Measurements from ENCODE around the gene HOXB9. TPM values are rescaled to one million over a fixed set of nuclear protein-coding genes. Genes with fewer than 3 reads are reported as not detected.

HOXB9 gene
- total and polyA plus RNA-seq, 9 of the 15 experiments (the other 6 are each of a cell fraction or from before 2014, with no cell fraction given): 3.1 to 196 (median 77.6) TPM

DNA sequence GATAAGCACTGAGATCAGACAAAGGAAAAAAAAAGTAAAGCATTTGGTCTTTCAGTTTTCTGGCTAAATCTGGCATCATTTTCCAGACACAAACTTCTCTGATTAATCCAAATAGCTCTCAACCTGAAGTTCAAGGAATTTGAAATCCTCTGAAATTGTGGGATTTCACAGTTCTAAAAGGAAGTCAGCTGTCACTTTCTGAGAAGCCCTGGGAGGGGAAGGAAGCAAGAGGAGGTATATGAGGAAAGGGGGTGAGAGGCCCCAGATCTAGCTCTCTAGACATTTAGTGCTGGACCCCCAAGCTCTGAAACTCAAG lies 17.5 kb upstream of the HOXB9 start:
- Histone ChIP-seq H3K27ac (ENCODE audit: extremely low read depth, low read depth, low read length) (no peak overlapping the region), H3K79me2 (ENCODE audit: control insufficient read depth, insufficient read depth, low read length) (peaks cover 41% of the 10 kb centered on the region), H3K36me3 (ENCODE audit: control insufficient read depth, insufficient read depth, low read length) (no peaks in the 10 kb centered on the region), H3K27me3 (ENCODE audit: control insufficient read depth in 2 of 2, insufficient read depth in 2 of 2, low read length in 2 of 2) (no peaks in the 10 kb centered on the region), H2AFZ (ENCODE audit: low read depth, low read length) (no peak overlapping the region), H3K4me3 (no peak overlapping the region), H3K9me1 (ENCODE audit: control insufficient read depth, insufficient read depth, low read length) (peaks cover 4% of the 10 kb centered on the region), H4K20me1 (replicated peaks; ENCODE audit: control insufficient read depth, insufficient read depth, low read length) (no peaks in the 10 kb centered on the region), H3K9me3 (replicated peaks; ENCODE audit: control insufficient read depth, insufficient read depth, low read depth, low read length) (no peaks in the 10 kb centered on the region), H3K9ac (ENCODE audit: insufficient read depth in 1 of 2, low read depth in 2 of 2, low read length in 2 of 2) (no peak overlapping the region), H3K4me1 (replicated peaks in 1 of 2; ENCODE audit: control insufficient read depth in 2 of 2, insufficient read depth in 2 of 2, low read length in 2 of 2) (peaks cover 26 to 44% of the 10 kb centered on the region in 2 experiments; a peak in 4 of 5 replicates), H3K4me2 (ENCODE audit: insufficient read depth, low read length) (no peak overlapping the region)
- CTCF ChIA-PET (ENCODE audit: low intra/inter-chr PET ratio): interaction anchor here (0.6 to 0.7 kb wide), 2 partner anchors 317 to 796 kb away, joined by 3 read pairs; no protein-coding TSS in a partner anchor
- intact Hi-C loops (cut with micrococcal nuclease): no loop called here
- in situ Hi-C loops (cut with MboI): no loop called here
- FAIRE-seq: peak; percentile 54
- no peak for ATAC-seq
- POLR2A ChIA-PET: interaction anchor here (1.2 to 5.1 kb wide), 4 partner anchors 11 to 28 kb away, joined by 3 to 14 read pairs (median 6); partner anchors contain the start of gene HOXB9
- no peak for DNase-seq (ENCODE audit: extremely low read depth in 1 of 4, low spot score in 3 of 4)
- no TSS peak for BruUV-seq (replicated peaks)
- TF ChIP-seq JUN (IDR thresholded peaks at IDR 0.05; ENCODE audit: borderline replicate concordance, low read depth, low read length): no peak
- TF ChIP-seq JUN (CRISPR knock-in tag; IDR thresholded peaks at IDR 0.05; ENCODE audit: borderline replicate concordance): no peak
- TF ChIP-seq ZNF133 (CRISPR knock-in tag; IDR thresholded peaks at IDR 0.05): no peak
- TF ChIP-seq, protein P1, sequence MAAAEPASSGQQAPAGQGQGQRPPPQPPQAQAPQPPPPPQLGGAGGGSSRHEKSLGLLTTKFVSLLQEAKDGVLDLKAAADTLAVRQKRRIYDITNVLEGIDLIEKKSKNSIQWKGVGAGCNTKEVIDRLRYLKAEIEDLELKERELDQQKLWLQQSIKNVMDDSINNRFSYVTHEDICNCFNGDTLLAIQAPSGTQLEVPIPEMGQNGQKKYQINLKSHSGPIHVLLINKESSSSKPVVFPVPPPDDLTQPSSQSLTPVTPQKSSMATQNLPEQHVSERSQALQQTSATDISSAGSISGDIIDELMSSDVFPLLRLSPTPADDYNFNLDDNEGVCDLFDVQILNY (CRISPR knock-in tag; IDR thresholded peaks at IDR 0.05): no peak
- TF ChIP-seq, protein P2, sequence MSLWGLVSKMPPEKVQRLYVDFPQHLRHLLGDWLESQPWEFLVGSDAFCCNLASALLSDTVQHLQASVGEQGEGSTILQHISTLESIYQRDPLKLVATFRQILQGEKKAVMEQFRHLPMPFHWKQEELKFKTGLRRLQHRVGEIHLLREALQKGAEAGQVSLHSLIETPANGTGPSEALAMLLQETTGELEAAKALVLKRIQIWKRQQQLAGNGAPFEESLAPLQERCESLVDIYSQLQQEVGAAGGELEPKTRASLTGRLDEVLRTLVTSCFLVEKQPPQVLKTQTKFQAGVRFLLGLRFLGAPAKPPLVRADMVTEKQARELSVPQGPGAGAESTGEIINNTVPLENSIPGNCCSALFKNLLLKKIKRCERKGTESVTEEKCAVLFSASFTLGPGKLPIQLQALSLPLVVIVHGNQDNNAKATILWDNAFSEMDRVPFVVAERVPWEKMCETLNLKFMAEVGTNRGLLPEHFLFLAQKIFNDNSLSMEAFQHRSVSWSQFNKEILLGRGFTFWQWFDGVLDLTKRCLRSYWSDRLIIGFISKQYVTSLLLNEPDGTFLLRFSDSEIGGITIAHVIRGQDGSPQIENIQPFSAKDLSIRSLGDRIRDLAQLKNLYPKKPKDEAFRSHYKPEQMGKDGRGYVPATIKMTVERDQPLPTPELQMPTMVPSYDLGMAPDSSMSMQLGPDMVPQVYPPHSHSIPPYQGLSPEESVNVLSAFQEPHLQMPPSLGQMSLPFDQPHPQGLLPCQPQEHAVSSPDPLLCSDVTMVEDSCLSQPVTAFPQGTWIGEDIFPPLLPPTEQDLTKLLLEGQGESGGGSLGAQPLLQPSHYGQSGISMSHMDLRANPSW (CRISPR knock-in tag; IDR thresholded peaks at IDR 0.05): no peak
- TF ChIP-seq NUFIP1 (IDR thresholded peaks at IDR 0.05; ENCODE audit: partially characterized antibody): no peak
- no peak for TF ChIP-seq MXI1 (IDR thresholded peaks at IDR 0.05; ENCODE audit: low read depth, low read length)
- TF ChIP-seq KDM2B (CRISPR knock-in tag; IDR thresholded peaks at IDR 0.05): no peak
- TF ChIP-seq, protein P3, sequence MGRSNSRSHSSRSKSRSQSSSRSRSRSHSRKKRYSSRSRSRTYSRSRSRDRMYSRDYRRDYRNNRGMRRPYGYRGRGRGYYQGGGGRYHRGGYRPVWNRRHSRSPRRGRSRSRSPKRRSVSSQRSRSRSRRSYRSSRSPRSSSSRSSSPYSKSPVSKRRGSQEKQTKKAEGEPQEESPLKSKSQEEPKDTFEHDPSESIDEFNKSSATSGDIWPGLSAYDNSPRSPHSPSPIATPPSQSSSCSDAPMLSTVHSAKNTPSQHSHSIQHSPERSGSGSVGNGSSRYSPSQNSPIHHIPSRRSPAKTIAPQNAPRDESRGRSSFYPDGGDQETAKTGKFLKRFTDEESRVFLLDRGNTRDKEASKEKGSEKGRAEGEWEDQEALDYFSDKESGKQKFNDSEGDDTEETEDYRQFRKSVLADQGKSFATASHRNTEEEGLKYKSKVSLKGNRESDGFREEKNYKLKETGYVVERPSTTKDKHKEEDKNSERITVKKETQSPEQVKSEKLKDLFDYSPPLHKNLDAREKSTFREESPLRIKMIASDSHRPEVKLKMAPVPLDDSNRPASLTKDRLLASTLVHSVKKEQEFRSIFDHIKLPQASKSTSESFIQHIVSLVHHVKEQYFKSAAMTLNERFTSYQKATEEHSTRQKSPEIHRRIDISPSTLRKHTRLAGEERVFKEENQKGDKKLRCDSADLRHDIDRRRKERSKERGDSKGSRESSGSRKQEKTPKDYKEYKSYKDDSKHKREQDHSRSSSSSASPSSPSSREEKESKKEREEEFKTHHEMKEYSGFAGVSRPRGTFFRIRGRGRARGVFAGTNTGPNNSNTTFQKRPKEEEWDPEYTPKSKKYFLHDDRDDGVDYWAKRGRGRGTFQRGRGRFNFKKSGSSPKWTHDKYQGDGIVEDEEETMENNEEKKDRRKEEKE (IDR thresholded peaks at IDR 0.05; ENCODE audit: borderline replicate concordance in 1 of 2, control insufficient read depth in 1 of 2, low read depth in 2 of 2, low read length in 1 of 2): no peak
- TF ChIP-seq HCFC1 (IDR thresholded peaks at IDR 0.05; ENCODE audit: low read depth, low read length): no peak
- TF ChIP-seq BRCA1 (IDR thresholded peaks at IDR 0.05): no peak
- no peak for TF ChIP-seq BRCA1 (CRISPR knock-in tag; IDR thresholded peaks at IDR 0.05)
- TF ChIP-seq, protein P4, sequence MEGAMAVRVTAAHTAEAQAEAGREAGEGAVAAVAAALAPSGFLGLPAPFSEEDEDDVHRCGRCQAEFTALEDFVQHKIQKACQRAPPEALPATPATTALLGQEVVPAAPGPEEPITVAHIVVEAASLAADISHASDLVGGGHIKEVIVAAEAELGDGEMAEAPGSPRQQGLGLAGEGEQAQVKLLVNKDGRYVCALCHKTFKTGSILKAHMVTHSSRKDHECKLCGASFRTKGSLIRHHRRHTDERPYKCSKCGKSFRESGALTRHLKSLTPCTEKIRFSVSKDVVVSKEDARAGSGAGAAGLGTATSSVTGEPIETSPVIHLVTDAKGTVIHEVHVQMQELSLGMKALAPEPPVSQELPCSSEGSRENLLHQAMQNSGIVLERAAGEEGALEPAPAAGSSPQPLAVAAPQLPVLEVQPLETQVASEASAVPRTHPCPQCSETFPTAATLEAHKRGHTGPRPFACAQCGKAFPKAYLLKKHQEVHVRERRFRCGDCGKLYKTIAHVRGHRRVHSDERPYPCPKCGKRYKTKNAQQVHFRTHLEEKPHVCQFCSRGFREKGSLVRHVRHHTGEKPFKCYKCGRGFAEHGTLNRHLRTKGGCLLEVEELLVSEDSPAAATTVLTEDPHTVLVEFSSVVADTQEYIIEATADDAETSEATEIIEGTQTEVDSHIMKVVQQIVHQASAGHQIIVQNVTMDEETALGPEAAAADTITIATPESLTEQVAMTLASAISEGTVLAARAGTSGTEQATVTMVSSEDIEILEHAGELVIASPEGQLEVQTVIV (CRISPR knock-in tag; IDR thresholded peaks at IDR 0.05; ENCODE audit: borderline replicate concordance): no peak
- no peak for TF ChIP-seq CREM (IDR thresholded peaks at IDR 0.05; ENCODE audit: low read depth)

Measured in K562 (cell line).